ENCODE data around the gene FGD3.
A peak's percentile ranks its signal among the peaks of the same experiment; 100 is the strongest.

The FGD3 gene

GRCh38 chr9:92950359-92950955, 3.1 kb downstream of the FGD3 start:
- Histone ChIP-seq H3K27me3 (peaks cover 0 to 44% of the 10 kb centered on the region in 2 donors), H3K9me3 (no peaks in the 10 kb centered on the region), H3K27ac (no peak overlapping the region), H3K4me3 (no peak overlapping the region), H3K36me3 (no peaks in the 10 kb centered on the region), H3K4me1 (peaks cover 0 to 14% (median 5%) of the 10 kb centered on the region in 4 donors)
- TF ChIP-seq CTCF (IDR thresholded peaks at IDR 0.05), result no peak
- intact Hi-C loops (cut with DNase I; ENCODE audit: low total_unique reads), result no loop called here
- DNase-seq, result no peak

- peaks cover 0 to 25% of the 10 kb centered on the region in 2 donors for H3K27me3 ChIP-seq
- no peak for DNase-seq
- no peak for TF ChIP-seq CTCF (IDR thresholded peaks at IDR 0.05)
- H3K9me3 ChIP-seq, result no peaks in the 10 kb centered on the region
- no peaks in the 10 kb centered on the region for H3K36me3 ChIP-seq
- H3K4me1 ChIP-seq, result peaks cover 0 to 2% (median 0%) of the 10 kb centered on the region in 4 donors
- H3K4me3 ChIP-seq, result no peak overlapping the region
- H3K27ac ChIP-seq, result no peak overlapping the region
- intact Hi-C loops (cut with DNase I; ENCODE audit: low total_unique reads), result no loop called here
These were observed 5.7 kb downstream of the FGD3 start for GRCh38 chr9:92952906-92953610.

GRCh38 chr9:92954049-92954861, 6.9 kb downstream of the FGD3 start:
- no peak for TF ChIP-seq CTCF (IDR thresholded peaks at IDR 0.05)
- Histone ChIP-seq H3K9me3 (no peaks in the 10 kb centered on the region), H3K4me3 (no peak overlapping the region), H3K27me3 (peaks cover 0 to 15% of the 10 kb centered on the region in 2 donors), H3K36me3 (no peaks in the 10 kb centered on the region), H3K4me1 (no peaks in the 10 kb centered on the region), H3K27ac (no peak overlapping the region)
- DNase-seq, result no peak
- intact Hi-C loops (cut with DNase I; ENCODE audit: low total_unique reads), result no loop called here

GRCh38 chr9:92954886-92955285, 7.6 kb downstream of the FGD3 start:
- no peak overlapping the region for H3K27ac ChIP-seq
- no peaks in the 10 kb centered on the region for H3K9me3 ChIP-seq
- intact Hi-C loops (cut with DNase I; ENCODE audit: low total_unique reads), result no loop called here
- DNase-seq, result no peak
- peaks cover 0 to 9% of the 10 kb centered on the region in 2 donors for H3K27me3 ChIP-seq
- no peak for TF ChIP-seq CTCF (IDR thresholded peaks at IDR 0.05)
- no peak overlapping the region for H3K4me3 ChIP-seq
- H3K36me3 ChIP-seq, result no peaks in the 10 kb centered on the region
- no peaks in the 10 kb centered on the region for H3K4me1 ChIP-seq

- Histone ChIP-seq H3K36me3 (no peaks in the 10 kb centered on the region), H3K27ac (no peak overlapping the region), H3K4me1 (no peaks in the 10 kb centered on the region), H3K4me3 (no peak overlapping the region), H3K27me3 (peaks cover 0 to 5% of the 10 kb centered on the region in 2 donors), H3K9me3 (peaks cover 0 to 4% (median 3%) of the 10 kb centered on the region in 3 donors)
- TF ChIP-seq CTCF (IDR thresholded peaks at IDR 0.05), result no peak
- DNase-seq, result peak in 1 of 2 donors; percentile 51
- intact Hi-C loops (cut with DNase I; ENCODE audit: low total_unique reads), result no loop called here
These were observed 13.4 kb downstream of the FGD3 start for GRCh38 chr9:92960561-92961290.
